NCI-H1694 treated with DMSO at 0.1 percent for 48 hours (cell line): Measurements from ENCODE around the gene SRM.
"Not testable (repeated sequence)": the region's sequence is repeated elsewhere in the genome, so short reads cannot be mapped to it uniquely, and the experiment has no call there.

Experiments used
- DNase-seq: peaks from one replicate; lab custom pipeline; 2025; lab: John Stamatoyannopoulos, UW

SRM gene

GRCh38 chr1:11064942-11065341, 5.1 kb upstream of the SRM start:
- no peak for DNase-seq

DNA sequence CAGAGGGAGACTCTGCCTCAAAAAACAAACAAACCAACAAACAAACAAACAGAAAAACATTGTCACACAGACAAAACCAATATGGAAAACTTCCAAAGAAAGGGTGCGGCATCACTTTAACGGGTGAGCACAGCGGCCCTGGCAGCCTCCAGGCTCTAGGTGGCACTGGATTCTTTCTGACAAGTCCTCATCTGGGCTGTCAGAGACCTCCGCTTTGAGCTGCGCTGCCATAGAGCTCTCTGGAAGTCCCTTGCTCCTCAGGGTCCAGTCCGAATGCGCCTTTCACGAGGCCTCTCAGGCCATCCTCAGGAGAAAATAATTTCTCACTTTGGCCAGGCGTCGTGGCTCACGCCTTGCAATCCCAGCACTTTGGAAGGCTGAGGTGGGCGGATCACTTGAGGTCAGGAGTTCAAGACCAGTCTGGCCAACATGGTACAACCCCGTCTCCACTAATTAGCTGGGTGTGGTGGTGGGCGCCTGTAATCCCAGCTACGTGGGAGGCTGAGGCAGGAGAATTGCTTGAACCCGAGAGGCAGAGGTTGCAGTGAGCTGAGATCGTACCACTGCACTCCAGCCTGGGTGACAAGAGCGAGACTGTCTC, 4.2 kb upstream of the SRM start:
- DNase-seq = not testable (repeated sequence)

- DNase-seq = no peak
Observed at GRCh38 chr1:11062965-11063401, 3.2 kb upstream of the SRM start.

DNA sequence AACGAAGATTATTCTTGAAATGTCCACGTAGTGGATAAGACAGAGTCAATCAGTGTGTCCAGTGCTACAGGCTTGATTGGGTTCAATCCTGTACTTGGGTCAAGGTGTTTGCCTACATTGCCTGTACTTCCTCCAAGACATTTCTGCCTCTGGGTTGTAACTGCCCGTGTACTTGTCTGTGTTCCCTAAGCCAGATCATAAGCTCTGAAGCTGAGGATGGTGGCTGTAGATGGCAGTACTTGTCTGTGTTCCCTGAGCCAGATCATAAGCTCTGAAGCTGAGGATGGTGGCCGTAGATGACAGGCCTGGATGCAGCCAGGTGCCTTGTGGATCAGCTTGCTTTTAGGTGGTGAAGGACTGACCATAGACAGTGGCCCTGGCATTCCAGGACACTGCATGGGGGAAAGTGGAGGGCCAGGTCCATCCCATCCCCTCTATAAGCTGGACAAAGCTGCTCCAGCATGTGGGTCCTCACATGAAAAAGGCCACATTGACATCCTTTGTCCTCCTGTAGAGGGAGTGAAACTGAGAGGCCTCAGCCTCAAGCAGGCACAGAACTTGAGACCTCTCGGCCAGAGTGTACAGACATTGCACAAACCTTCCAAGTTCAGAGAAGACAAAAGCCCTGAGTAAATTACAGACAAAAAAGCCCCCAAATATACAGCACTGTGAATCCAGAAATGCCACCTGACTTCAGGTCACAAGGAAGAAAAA, 2.0 kb upstream of the SRM start:
- DNase-seq = no peak

GRCh38 chr1:11059155-11059967, 457 bp downstream of the SRM start:
- DNase-seq = no peak

DNA sequence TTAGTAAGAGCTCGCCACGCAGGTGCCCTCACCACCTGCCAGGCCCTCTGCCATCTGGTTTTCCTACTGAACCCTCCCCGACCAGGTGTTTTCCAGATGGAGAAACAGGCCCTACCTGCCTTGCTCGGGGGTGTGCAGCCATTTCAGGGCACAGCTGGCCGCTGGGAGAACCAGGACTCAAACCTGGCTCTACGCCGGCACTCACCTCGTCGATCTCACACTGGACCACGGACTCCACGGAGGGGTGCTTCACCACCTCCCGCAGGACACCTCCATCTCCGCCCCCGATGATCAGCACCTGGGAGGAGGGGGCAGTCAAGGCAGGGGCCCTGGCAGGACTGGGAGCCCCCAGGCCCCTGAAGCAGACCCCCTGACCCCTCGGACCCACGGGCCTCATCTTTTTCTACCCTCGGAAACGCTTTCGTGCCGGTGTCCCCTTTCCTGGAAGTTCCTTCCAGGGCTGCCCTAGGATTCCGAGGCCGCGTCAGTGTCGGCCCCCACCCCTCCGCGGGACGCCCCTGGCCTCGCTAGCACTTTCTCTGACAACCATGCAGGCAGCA, 1.1 kb downstream of the SRM start:
- DNase-seq = no peak

DNA sequence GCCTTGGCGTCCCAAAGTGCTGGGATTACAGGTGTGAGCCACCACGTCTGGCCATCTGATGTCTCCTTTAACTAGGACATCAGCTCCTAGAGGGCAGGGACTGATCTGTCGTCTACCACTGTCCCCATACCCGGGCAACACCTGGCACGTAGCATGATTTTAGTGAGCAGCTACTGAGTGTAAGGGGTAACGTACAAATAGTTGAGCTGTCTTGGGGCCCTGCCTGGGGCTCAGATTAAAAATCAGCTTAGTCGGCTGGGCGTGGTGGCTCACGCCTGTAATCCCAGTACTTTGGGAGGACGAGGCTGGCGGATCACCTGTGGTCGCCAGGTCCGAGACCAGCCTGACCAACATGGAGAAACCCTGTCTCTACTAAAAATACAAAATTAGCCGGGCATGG, 1.8 kb downstream of the SRM start:
- DNase-seq = no peak

DNA sequence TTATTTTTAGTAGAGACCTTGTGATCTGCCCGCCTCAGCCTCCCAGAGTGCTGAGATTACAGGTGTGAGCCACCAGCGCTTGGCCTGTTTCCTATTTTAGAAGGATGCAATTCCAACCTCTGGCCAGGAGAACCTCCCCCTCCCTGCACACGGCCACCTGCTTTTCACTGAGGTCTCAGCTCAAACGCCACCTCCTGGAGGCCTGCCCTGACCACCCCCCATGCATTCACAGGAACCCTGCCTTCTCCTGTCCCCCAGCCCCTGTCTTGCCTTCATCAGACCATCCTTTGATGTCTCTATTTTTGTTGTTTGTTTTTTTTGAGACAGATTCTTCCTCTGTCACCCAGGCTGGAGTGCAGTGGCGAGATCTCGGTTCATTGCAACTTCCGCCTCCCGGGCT, 2.3 kb downstream of the SRM start:
- no peak for DNase-seq

- no peak for DNase-seq
Observed at GRCh38 chr1:11056504-11056903, 3.3 kb downstream of the SRM start.

GRCh38 chr1:11055676-11056075, 4.1 kb downstream of the SRM start:
- DNase-seq = no peak

- no peak for DNase-seq
Observed at GRCh38 chr1:11054666-11055065, 5.2 kb downstream of the SRM start.

DNA sequence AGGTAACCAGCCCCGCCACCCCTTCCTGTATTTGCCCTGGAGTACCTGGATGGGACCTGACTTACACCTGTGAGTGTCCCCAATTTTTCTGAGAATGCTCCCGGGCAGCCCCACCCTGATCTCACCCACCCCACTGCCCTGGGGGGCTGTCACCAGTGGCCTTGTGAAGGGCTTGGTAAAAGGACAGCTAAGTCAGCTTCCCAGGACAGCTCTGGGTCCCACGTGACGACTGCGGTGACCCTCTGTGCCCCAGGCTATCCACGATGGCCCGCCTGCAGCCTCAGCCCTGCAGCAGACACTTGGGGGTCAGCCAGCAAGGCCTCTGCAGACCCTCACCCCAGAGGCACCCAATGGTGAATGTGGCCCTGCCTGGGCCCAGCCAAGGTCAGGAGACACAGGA, 5.6 kb downstream of the SRM start:
- no peak for DNase-seq

DNA sequence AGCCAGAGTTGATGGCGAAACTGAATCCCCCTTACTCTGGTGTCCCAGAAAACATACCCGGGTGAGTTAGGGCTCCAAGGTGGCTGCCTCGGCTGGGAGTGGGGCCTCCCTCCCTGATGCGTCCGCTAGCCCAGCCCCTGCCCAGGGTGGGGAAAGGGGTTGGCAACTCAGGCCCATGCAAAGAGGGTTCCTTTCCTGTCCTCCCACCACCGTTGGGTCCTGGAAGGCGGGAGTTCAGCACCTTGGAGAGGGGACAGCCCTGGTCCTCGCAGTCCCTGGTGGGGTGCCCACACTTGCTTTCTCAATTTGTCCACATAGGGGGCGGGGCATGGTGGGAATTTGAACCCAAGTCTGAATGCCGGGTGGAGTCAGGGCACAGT, 6.1 kb downstream of the SRM start:
- no peak for DNase-seq

DNA sequence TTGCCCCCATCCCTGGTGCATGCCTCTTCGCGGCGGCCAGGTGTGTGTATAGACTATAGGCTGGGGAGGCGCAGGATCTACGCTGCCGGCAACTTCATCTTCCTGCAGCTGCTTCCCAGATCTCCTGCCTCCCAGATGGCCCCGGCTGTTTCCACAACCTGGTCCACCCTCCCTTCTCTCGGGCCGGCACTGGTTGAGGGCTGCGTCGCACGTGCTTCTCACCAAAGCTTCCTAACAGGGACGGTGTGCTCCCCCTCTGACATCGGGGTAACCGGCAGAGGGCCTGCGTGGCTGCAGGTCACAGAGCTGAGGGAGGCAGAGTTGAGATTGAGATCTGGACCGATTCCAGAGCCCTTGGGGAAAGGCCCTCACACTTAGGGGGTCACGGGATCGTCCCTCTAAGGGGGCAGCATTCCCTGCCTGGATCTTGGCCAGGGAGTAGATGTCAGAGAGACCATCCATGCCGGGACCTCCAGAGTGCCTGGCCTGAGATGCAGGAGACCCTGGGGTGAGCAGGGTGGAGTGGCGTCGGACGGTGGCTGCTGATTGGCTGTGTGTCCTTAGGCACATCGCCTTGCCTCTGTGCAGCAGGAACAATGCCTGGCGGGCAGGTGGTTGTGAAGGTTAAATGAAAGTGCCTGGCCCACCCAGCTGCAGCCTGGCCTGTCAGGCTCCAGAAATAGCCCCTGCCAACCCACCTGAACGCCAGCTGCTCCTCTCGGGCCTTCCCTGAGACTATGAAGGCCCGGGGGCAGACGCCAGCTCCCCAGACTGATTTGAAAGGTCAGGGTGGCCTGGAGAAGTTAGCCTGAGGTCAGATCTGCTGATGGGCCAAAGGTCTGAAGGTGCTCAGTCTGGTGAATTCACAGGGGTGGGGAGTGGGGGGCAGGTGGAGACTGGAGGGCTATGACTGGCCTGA, 6.7 kb downstream of the SRM start:
- no peak for DNase-seq

DNA sequence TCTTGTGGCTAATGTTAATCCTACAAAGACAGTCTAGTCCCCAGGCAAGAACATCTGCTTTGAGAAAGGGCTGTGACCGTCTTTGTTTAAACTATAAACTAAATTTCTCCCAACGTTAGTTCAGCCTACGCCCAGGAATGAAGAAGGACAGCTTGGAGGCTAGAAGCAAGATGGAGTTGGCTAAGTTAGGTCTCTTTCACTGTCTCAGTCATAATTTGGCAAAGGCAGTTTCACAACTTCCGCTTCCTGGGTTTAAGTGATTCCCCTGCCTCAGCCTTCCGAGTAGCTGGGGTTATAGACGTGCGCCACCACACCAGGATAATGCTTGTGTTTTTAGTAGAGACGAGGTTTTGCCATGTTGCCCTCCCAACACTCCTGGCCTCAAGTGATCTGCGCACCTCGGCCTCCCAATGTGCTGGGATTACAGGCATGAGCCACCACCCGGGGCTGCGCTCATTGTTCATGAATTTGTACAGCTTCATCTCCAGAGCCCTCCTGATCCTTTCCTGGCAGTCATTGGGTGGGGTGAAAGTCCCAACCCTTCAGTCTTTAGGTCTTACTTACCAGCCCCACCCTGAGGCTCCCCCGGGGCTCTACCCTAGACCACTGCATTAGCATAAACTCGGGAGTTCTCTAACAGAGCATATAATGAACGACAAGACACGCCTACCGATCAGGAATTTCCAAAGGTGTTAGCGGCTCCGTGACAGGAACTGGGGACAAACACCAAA, 7.9 kb downstream of the SRM start:
- no peak for DNase-seq

GRCh38 chr1:11051121-11051520, 8.7 kb downstream of the SRM start:
- DNase-seq = not testable (repeated sequence)

DNA sequence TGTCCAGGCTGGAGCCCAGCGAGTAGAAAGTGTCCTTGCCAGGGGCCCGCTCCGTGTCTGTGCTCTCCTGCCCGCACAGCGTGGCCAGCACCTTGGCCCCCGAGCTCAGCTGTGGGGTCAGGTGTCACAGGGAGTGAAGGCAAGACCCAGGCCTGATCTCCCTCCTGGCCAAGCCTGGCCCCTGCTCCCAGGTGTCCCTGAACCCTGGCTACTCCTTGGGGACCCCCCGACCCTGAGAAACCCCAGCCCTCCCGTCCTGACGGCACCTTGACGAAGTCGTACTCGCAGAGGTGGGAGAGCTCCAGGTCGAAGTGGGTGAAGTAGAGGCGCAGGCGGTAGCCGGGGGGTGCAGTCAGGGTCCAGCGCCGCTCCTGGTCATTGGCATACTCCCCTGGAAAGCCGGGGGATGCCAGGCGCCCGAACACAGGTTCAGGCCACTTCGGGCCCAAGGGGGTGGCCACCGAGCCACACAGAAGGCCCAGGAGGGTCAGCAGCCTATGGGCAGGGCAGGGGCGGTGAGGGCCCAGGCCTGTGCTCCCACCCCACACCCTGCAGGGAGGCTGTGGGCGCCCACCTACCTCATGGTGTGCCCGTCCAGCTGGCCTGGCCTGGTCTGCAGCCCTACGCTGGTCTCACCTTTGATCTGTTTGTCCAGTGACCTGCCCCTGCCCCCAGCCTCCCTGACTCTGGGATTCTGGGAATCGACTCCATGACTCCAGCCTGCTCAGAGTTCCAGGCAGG, 13.0 kb downstream of the SRM start, which contains the start of gene MASP2:
Gene MASP2, minus strand, starts transcription at position 615 of the 741 bp plus-strand sequence. Its CDS starts 32 bp downstream, at position 583.
- no peak for DNase-seq

GRCh38 chr1:11046270-11046566, 13.6 kb downstream of the SRM start:
- DNase-seq = no peak

- no peak for DNase-seq
Observed at GRCh38 chr1:11045428-11046269, 14.2 kb downstream of the SRM start.
